ENCODE data around the gene NMUR1. TPM values are rescaled to one million over a fixed set of nuclear protein-coding genes. Genes with fewer than 3 reads are reported as not detected.
A peak's percentile ranks its signal among the peaks of the same experiment; 100 is the strongest.

Gene NMUR1
- total RNA-seq, 1 experiment from 2014 or later: not detected

DNA sequence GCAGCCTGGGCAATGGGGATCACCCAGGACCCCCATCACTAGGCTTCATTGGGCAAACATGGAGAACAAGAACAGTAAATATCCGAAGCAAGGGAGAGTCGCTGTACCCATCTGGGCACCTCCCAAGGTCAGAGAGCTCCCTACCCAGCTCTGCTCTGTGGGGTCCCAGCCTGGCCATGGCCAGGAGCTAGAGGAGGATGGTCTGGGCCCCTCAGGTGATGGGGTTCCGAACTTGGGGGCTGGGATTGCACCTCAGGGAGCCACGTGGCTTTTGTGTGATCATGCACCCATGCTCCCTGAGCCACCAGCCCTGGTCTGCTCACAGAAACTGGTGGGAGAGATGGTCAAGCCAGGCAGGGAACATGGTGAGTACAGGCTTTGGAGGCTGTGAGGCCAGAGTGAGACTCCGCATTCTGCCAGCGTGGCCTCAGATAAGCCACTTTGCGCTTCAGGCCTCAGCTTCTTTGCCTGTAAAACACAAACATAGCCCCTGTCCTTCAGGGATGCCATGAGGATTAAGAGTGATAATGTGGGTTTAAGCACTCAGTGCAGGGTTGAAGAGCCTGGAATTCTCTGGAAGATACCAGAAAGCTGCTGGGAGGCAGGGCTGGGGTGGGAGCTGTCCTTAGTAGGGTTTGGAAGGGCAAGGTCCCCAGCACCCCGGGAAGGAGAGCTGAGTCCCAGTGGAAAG, 3.0 kb upstream of the NMUR1 start:
- Histone ChIP-seq H3K27me3 (replicated peaks; ENCODE audit: control insufficient read depth, insufficient read depth, low read length) (no peaks in the 10 kb centered on the region), H3K9me3 (no peaks in the 10 kb centered on the region), H3K36me3 (ENCODE audit: control insufficient read depth, insufficient read depth, low read length) (no peaks in the 10 kb centered on the region), H3K4me3 (ENCODE audit: low read depth, low read length) (no peak overlapping the region), H3K4me1 (peaks cover 24% of the 10 kb centered on the region)
- Mint-ChIP-seq H3K4me1 (ENCODE audit: low read depth, unreplicated experiment) (no peaks in the 10 kb centered on the region), H3K27ac (ENCODE audit: unreplicated experiment) (peak overlapping the region; percentile 89), H3K27me3 (ENCODE audit: insufficient read depth, unreplicated experiment) (no peaks in the 10 kb centered on the region), H3K4me3 (ENCODE audit: unreplicated experiment) (peak overlapping the region; percentile 11), H3K36me3 (ENCODE audit: insufficient read depth, unreplicated experiment) (no peaks in the 10 kb centered on the region), H3K9me3 (ENCODE audit: unreplicated experiment) (no peaks in the 10 kb centered on the region)
- BruUV-seq (replicated peaks): no TSS peak
- TF ChIP-seq, protein P1, sequence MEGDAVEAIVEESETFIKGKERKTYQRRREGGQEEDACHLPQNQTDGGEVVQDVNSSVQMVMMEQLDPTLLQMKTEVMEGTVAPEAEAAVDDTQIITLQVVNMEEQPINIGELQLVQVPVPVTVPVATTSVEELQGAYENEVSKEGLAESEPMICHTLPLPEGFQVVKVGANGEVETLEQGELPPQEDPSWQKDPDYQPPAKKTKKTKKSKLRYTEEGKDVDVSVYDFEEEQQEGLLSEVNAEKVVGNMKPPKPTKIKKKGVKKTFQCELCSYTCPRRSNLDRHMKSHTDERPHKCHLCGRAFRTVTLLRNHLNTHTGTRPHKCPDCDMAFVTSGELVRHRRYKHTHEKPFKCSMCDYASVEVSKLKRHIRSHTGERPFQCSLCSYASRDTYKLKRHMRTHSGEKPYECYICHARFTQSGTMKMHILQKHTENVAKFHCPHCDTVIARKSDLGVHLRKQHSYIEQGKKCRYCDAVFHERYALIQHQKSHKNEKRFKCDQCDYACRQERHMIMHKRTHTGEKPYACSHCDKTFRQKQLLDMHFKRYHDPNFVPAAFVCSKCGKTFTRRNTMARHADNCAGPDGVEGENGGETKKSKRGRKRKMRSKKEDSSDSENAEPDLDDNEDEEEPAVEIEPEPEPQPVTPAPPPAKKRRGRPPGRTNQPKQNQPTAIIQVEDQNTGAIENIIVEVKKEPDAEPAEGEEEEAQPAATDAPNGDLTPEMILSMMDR (IDR thresholded peaks at IDR 0.05; ENCODE audit: insufficient read depth in 1 of 2, low read depth in 1 of 2, low read length in 1 of 2, severe bottlenecking in 1 of 2, unreplicated experiment in 1 of 2): no peak
- CTCF ChIA-PET: interaction anchor here (2.0 kb wide), 1 partner anchor 16 kb away, joined by 6 read pairs; no protein-coding TSS in a partner anchor
- intact Hi-C loops (cut with micrococcal nuclease; ENCODE audit: unreplicated experiment): no loop called here
- peak in 1 of 2 experiments; percentile 19 for DNase-seq
- POLR2A ChIA-PET: no interaction called here

DNA sequence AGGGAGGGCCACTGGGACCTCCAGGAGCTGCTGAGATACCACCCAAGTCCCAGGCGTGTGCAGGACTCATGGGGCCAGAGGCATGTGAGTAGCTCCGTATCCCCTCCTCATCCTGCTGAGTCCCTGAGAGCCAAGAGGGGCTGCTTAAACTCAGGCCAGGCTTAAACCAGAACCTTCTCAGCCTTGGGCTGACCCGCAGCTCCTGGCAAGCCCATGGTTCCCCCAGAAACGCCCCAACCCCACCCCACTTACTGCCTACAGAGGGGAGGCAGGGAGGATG, 2.5 kb upstream of the NMUR1 start:
- H3K4me3 Mint-ChIP-seq (ENCODE audit: unreplicated experiment): no peak overlapping the region
- BruUV-seq (replicated peaks): no TSS peak
- TF ChIP-seq, protein P1 (IDR thresholded peaks at IDR 0.05; ENCODE audit: insufficient read depth in 1 of 2, low read depth in 1 of 2, low read length in 1 of 2, severe bottlenecking in 1 of 2, unreplicated experiment in 1 of 2): no peak
- intact Hi-C loops (cut with micrococcal nuclease; ENCODE audit: unreplicated experiment): no loop called here
- no peaks in the 10 kb centered on the region for H3K27me3 Mint-ChIP-seq (ENCODE audit: insufficient read depth, unreplicated experiment)
- ChIA-PET POLR2A (no interaction called here), CTCF (interaction anchor here (2.0 kb wide), 1 partner anchor 15 kb away, joined by 6 read pairs; no protein-coding TSS in a partner anchor)
- Histone ChIP-seq H3K9me3 (no peaks in the 10 kb centered on the region), H3K36me3 (ENCODE audit: control insufficient read depth, insufficient read depth, low read length) (no peaks in the 10 kb centered on the region), H3K4me1 (peaks cover 22% of the 10 kb centered on the region), H3K4me3 (ENCODE audit: low read depth, low read length) (no peak overlapping the region), H3K27me3 (replicated peaks; ENCODE audit: control insufficient read depth, insufficient read depth, low read length) (no peaks in the 10 kb centered on the region)
- no peak for DNase-seq
- no peaks in the 10 kb centered on the region for H3K9me3 Mint-ChIP-seq (ENCODE audit: unreplicated experiment)
- H3K36me3 Mint-ChIP-seq (ENCODE audit: insufficient read depth, unreplicated experiment): no peaks in the 10 kb centered on the region
- H3K4me1 Mint-ChIP-seq (ENCODE audit: low read depth, unreplicated experiment): no peaks in the 10 kb centered on the region
- H3K27ac Mint-ChIP-seq (ENCODE audit: unreplicated experiment): peak overlapping the region; percentile 89

DNA sequence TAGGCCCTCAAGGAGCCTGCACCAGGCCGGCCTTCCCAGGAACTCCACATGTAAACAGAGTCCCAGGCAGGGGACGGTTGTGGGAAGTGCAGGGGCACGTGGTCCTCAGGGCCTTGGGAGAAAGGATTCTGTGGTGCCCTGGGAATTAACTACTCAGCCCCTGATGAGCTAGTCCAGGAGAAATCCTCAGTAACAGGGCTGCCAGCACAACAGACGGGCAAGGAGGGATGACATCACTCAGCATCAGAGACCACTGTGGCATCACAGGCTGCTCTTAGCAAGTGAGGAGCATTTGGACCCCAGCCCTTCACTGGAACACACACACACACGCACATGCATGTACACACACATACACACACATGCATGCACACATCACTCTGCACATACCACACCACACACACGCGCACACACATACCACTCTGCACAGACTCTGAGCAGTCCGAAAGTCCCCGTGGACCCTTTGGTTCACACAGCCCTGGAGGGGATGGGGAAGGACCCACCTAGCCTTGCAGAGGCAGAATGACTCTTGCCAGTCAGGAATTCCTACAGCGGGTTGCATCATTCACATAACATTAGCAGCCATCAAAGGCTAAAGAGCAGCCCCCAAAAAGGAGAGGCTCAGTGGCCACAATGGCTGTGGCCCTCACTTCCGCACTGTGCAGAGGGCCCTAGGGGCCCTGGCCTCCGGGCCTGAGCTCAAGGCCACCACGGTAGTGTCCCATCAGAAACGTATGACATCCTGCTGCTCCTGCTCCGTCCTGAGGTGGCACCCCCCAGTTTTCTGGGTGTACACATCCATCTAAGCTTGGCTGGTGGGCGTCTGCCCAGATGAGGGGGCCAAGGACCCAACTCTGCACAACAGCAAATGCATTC, 1.9 kb upstream of the NMUR1 start:
- H3K9me3 Mint-ChIP-seq (ENCODE audit: unreplicated experiment): no peaks in the 10 kb centered on the region
- DNase-seq: no peak
- H3K27ac Mint-ChIP-seq (ENCODE audit: unreplicated experiment): peak overlapping the region; percentile 89
- intact Hi-C loops (cut with micrococcal nuclease; ENCODE audit: unreplicated experiment): no loop called here
- BruUV-seq (replicated peaks): no TSS peak
- CTCF ChIA-PET: interaction anchor here (2.0 kb wide), 1 partner anchor 15 kb away, joined by 6 read pairs; no protein-coding TSS in a partner anchor
- peaks cover 17% of the 10 kb centered on the region for H3K4me1 ChIP-seq
- POLR2A ChIA-PET: no interaction called here
- no peaks in the 10 kb centered on the region for H3K27me3 ChIP-seq (replicated peaks; ENCODE audit: control insufficient read depth, insufficient read depth, low read length)
- TF ChIP-seq, protein P1 (IDR thresholded peaks at IDR 0.05; ENCODE audit: insufficient read depth in 1 of 2, low read depth in 1 of 2, low read length in 1 of 2, severe bottlenecking in 1 of 2, unreplicated experiment in 1 of 2): no peak
- H3K4me1 Mint-ChIP-seq (ENCODE audit: low read depth, unreplicated experiment): no peaks in the 10 kb centered on the region
- no peaks in the 10 kb centered on the region for H3K36me3 ChIP-seq (ENCODE audit: control insufficient read depth, insufficient read depth, low read length)
- H3K4me3 ChIP-seq (ENCODE audit: low read depth, low read length): no peak overlapping the region
- no peaks in the 10 kb centered on the region for H3K36me3 Mint-ChIP-seq (ENCODE audit: insufficient read depth, unreplicated experiment)
- H3K9me3 ChIP-seq: no peaks in the 10 kb centered on the region
- H3K27me3 Mint-ChIP-seq (ENCODE audit: insufficient read depth, unreplicated experiment): no peaks in the 10 kb centered on the region
- no peak overlapping the region for H3K4me3 Mint-ChIP-seq (ENCODE audit: unreplicated experiment)
